Stimulated activated CD8-positive, alpha-beta memory T cell treated with anti-CD3 and anti-CD28 coated beads, Interleukin-15, amount 100 ng/mL, for 1 hour (primary cell): Measurements from ENCODE around the gene ATP8B2.
"Not testable (repeated sequence)": the region's sequence is repeated elsewhere in the genome, so short reads cannot be mapped to it uniquely, and the experiment has no call there.

ENCODE experiments used
- DNase-seq: peaks from one replicate; pipeline ENCODE4 v3.0.0-alpha.2; 2020; ENCODE audit warnings: low read depth

The ATP8B2 gene

DNA sequence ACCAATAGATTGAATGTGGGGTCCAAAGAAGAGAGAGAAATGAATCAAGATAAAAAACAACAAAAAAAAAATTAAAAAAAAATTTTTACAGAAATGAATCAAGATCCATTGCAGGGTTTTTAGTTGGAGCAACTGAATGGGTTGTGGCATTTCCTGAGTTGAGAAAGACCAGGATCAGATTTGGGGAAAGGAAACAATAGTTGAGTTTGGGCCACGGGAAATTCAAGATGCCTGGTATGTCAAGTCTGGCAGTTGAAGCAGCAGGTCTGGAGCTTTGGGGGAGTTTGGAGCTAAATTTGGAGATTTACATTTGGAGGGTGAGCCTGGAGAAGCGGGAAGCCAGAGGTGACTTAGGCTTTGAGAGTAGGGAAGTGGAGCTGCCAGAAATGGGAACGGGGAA, 22.6 kb downstream of the ATP8B2 start:
- no peak for DNase-seq

- DNase-seq: no peak
Observed at GRCh38 chr1:154348429-154349076, 23.2 kb downstream of the ATP8B2 start.

- no peak for DNase-seq
Observed at GRCh38 chr1:154349121-154349520, 23.8 kb downstream of the ATP8B2 start.

GRCh38 chr1:154350383-154350782, 25.1 kb downstream of the ATP8B2 start:
- no peak for DNase-seq

- no peak for DNase-seq
Observed at GRCh38 chr1:154351363-154352068, 26.2 kb downstream of the ATP8B2 start.

GRCh38 chr1:154352245-154352580, 26.9 kb downstream of the ATP8B2 start:
- no peak for DNase-seq

GRCh38 chr1:154352581-154353459, 27.5 kb downstream of the ATP8B2 start:
- DNase-seq: no peak

- DNase-seq: no peak
Observed at GRCh38 chr1:154353460-154353904, 28.2 kb downstream of the ATP8B2 start.

DNA sequence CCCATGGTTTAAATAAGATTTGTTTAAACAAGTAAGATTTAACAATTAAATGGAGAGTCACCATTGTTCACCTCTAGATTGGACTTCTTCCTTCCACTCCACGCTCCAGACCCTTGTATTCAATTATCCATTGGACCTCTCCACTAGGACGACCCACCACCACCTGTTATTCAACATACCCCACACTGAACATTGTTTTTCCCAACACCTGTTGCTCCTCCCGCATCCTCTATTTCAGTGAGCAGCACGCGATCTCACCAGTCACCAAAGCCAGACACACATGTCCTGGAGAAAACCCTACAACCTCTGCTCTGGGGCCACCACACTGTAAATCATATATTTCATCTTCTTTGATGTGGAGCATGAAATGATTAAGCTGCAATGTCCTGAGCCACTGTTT, 28.6 kb downstream of the ATP8B2 start:
- no peak for DNase-seq

DNA sequence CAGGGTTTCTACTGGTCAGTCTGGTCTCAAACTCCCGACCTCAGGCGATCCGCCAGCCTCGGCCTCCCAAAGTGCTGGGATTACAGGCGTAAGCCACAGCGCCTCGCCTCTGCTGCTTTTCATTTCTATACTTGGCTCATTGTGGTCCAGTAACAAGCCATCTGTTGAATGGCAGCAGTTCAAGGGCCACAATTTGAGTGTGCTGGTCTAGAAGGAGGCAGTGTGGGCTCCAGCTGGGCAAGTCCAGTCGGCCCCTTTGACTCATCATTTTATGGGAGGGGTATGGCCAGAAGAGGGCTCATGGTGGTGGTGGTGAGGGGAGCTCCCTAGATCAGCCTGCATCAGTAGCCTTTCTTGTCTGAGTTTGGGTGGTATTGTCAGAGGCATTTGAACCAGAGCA, 33.2 kb downstream of the ATP8B2 start:
- DNase-seq: no peak

- no peak for DNase-seq
Observed at GRCh38 chr1:154360288-154360687, 35.0 kb downstream of the ATP8B2 start.

DNA sequence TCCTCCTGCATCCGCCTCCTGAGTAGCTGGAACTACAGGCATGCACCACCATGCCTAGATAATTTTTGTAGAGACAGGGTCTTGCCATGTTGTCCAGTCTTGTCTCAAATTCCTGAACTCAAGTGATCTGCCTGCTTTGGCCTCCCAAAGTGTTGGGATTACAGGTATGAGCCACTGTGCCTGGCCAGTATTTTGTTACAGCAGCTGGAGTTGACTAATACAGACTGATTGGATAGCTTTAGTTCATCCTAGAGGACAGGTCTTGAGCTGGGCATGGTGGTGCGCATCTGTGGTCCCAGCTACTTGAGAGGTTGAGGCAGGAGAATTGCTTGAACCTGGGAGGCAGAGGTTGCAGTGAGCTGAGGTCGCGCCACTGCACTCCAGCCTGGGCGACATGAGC, 35.6 kb downstream of the ATP8B2 start:
- DNase-seq: not testable (repeated sequence)

- DNase-seq: no peak
Observed at GRCh38 chr1:154361357-154361756, 36.0 kb downstream of the ATP8B2 start.

DNA sequence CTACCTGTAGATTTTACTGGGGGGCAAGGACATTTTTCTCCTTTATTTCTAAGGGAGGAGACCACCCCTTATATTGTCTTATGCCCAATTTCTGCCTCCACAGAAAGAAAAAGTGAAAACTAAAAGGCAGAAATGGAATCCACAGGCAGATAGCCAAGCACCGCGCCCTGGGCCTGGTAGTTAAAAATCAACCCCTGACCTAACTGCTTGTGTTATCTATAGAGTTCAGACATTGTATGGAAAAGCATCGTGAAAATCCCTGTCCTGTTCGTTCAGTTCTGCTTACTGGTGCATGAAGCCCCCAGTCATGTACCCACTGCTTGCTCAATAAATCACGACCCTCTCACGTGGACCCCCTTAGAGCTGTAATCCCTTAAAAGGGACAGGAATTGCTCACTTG, 46.1 kb downstream of the ATP8B2 start:
- no peak for DNase-seq

- DNase-seq: not testable (repeated sequence)
Observed at GRCh38 chr1:154373777-154374357, 48.5 kb downstream of the ATP8B2 start.

GRCh38 chr1:154379301-154379700, 54.0 kb downstream of the ATP8B2 start:
- no peak for DNase-seq

DNA sequence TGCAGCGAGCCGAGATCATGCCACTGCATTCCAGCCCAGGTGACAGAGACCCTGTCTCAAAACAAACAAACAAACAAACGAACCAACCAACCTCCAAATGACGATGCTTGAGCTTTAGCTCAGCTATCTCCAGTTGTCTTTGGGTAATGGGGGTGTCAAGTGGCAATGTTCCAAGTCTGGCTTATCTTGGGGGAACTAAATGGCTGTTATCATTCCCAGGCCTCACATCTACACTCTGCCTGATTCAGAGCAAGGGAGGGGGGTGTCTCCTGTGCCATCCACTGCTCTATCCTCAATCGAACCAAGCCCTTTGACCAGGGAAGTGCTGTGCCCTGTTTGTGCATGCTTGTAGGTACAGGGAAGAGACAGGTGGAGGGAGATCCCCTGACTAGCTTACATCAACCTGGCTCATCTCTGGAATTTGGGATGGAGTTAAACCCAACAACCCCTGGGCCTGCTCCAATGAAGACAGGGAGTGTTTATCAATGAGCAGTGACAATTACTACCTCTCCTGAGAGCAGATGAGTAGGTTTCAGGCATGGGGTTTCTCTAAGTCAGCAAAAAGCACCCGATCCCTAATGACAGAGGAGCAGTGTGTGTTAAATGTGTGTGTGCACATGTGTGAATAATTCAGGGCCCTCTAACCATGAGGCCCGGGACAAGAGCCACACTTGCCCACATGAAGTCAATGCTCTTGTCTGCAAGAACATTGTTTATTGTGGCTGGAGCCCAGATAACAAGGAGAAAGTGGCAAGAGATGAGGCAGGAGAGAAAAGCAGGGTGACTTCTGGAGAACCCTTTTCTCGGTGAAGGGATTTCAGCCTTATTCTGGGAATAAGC, 59.5 kb downstream of the ATP8B2 start:
- no peak for DNase-seq

GRCh38 chr1:154386643-154387352, 61.5 kb downstream of the ATP8B2 start:
- DNase-seq: peak; percentile 50

- DNase-seq: no peak
Observed at GRCh38 chr1:154391086-154391770, 65.9 kb downstream of the ATP8B2 start.

- no peak for DNase-seq
Observed at GRCh38 chr1:154398141-154398540, 72.8 kb downstream of the ATP8B2 start.
